ENCODE data around the gene FAM204A.

The FAM204A gene

DNA sequence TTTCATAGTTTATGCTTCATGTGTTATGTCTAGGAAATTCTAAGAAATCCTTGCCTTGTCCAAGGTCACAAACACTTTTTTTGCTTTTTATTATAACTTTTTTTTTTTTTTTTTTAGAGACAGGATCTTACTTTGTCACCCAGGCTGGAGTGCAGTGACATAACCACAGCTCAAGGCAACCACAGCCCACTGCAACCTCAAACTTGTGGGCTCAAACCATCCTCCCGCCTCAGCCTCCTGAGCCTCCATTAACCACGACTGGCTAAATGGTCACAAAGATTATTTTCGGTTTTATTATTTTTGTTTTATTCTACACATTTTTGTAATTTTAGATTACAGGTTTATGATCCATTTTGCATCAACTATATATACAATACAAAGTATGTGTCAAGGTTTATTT is 7.1 kb upstream of the FAM204A start:
- no peak overlapping the region for H3K4me3 ChIP-seq (ENCODE audit: low read depth, low read length)
- TF ChIP-seq, protein P1, sequence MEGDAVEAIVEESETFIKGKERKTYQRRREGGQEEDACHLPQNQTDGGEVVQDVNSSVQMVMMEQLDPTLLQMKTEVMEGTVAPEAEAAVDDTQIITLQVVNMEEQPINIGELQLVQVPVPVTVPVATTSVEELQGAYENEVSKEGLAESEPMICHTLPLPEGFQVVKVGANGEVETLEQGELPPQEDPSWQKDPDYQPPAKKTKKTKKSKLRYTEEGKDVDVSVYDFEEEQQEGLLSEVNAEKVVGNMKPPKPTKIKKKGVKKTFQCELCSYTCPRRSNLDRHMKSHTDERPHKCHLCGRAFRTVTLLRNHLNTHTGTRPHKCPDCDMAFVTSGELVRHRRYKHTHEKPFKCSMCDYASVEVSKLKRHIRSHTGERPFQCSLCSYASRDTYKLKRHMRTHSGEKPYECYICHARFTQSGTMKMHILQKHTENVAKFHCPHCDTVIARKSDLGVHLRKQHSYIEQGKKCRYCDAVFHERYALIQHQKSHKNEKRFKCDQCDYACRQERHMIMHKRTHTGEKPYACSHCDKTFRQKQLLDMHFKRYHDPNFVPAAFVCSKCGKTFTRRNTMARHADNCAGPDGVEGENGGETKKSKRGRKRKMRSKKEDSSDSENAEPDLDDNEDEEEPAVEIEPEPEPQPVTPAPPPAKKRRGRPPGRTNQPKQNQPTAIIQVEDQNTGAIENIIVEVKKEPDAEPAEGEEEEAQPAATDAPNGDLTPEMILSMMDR (IDR thresholded peaks at IDR 0.05; ENCODE audit: low read depth, low read length) = no peak
- in situ Hi-C loops (cut with HindIII; ENCODE audit: low sequenced_read_pairs) = no loop called here
- DNase-seq (ENCODE audit: low read depth, low spot score) = no peak

DNA sequence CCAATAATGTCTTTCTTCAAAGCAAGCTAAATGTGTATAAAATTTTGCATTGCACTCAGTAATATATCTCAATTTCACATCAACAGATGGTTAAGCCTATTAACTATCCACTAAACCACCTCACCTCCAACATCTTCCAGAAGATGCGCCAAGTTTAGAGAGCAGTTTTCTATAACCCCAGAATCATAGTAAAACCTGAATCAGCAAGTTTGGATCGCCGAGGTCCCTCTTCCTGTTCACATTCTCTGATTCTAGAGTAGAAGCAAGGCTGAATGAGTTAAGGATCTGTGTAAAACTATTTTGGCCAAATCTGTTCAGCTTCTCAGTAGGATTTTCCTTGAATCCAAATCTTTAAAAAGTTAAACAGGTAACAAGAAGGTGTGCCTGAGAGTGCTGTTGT is 1.4 kb upstream of the FAM204A start:
- TF ChIP-seq, protein P1 (IDR thresholded peaks at IDR 0.05; ENCODE audit: low read depth, low read length) = no peak
- H3K4me3 ChIP-seq (ENCODE audit: low read depth, low read length) = no peak overlapping the region
- no peak for DNase-seq (ENCODE audit: low read depth, low spot score)
- in situ Hi-C loops (cut with HindIII; ENCODE audit: low sequenced_read_pairs) = no loop called here

DNA sequence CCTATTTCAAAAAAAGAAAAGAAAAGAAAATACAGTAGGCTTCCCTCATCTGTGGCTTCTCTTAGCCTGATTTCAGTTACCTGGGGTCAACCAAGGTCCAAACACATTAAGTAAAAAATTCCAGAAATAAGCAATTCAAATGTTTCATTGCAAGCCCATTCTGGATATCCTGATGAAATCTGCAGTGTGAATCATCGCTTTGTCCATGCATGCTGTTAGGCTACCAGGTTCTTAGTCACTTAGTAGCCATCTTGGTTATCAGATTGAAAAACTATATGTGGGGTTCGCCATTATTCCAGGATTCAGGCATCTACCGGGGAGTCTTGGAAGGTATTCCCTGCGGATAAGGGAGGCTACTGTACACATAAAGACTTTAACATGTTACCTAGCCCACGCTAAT is 991 bp upstream of the FAM204A start:
- in situ Hi-C loops (cut with HindIII; ENCODE audit: low sequenced_read_pairs) = no loop called here
- H3K4me3 ChIP-seq (ENCODE audit: low read depth, low read length) = no peak overlapping the region
- TF ChIP-seq, protein P1 (IDR thresholded peaks at IDR 0.05; ENCODE audit: low read depth, low read length) = no peak
- DNase-seq (ENCODE audit: low read depth, low spot score) = peak; percentile 1

DNA sequence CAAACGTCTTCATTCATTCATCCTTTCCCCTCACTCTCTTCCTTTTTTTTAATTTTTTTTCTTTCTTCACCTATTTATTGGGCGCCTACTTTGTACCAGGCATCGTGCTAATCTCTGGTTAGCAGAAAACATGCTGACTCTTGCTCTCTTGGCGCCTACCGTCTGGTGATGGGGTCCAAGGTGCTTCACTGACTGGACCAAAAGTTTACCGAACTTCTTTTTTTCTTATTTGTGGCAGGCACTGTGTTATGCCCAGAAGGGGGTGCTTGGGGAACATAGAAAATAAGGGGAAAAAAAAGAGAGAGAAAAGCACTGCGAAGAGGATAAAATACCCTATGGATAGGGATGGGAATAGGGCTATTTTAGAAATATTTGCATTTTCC is 505 bp upstream of the FAM204A start:
- in situ Hi-C loops (cut with HindIII; ENCODE audit: low sequenced_read_pairs) = no loop called here
- peak overlapping the region; percentile 72 for H3K4me3 ChIP-seq (ENCODE audit: low read depth, low read length)
- TF ChIP-seq, protein P1 (IDR thresholded peaks at IDR 0.05; ENCODE audit: low read depth, low read length) = no peak
- DNase-seq (ENCODE audit: low read depth, low spot score) = no peak

DNA sequence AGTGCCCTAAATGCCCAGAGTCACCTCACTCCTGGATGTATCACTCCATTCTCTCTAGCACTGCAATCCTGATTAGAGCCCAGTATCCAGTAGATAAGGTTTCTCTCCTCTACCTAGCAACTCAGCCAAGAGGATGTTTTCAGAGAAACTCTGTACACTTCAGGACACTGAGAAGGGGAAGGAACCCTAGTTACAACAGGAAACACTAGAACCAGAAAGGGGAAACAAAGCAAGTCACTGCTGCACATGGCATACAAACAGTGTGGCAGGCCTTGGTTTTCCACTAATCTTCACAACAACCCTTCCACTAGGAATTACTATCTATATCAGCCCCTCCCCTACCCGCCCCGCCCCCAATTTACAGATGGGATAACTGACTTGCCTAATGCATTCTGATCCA is 1.6 kb downstream of the FAM204A start:
- H3K4me3 ChIP-seq (ENCODE audit: low read depth, low read length) = no peak overlapping the region
- in situ Hi-C loops (cut with HindIII; ENCODE audit: low sequenced_read_pairs) = no loop called here

DNA sequence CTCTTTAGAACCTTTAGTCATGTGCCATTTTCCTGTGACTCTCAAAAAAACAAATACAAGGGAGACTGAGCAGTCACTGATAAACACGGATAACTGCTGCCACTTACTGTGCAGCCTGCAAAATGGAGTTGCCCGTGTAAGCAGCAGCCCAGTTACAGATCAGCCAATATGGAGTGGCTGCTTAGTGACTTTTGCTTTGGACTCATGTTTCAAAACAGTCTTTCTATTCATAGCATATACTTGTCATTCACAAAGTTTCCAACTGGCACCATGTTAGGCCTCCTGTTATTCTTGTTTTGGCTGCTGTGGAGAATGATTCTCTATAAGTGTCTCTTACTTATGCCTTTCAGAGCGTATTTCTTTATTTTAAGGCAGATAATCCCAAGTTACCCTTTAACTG is 3.0 kb downstream of the FAM204A start:
- TF ChIP-seq, protein P1 (IDR thresholded peaks at IDR 0.05; ENCODE audit: low read depth, low read length) = no peak
- in situ Hi-C loops (cut with HindIII; ENCODE audit: low sequenced_read_pairs) = no loop called here
- H3K4me3 ChIP-seq (ENCODE audit: low read depth, low read length) = no peak overlapping the region
- DNase-seq (ENCODE audit: low read depth, low spot score) = no peak

More for the DNA sequence above, 1.6 kb downstream of the FAM204A start:
- TF ChIP-seq, protein P1 (IDR thresholded peaks at IDR 0.05; ENCODE audit: low read depth, low read length) = no peak
- no peak for DNase-seq (ENCODE audit: low read depth, low spot score)

DNA sequence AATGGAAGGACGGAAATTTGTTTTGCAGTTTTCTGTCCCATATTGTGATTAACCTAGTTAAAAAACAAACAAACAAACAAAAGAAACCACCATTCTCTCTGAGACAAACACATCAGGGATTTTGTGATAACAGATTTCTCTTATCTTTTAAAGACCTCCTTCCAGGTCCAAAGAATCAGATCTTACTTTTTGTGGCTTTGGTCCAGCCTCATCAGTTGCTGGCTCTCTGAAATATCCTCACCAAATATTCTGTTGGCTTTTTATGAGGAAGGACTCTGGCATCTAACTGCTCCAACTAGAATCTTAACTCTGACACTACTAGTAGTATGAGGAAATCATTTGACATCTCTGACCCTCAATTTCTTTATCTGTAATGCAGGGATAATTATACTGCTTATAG is 4.8 kb downstream of the FAM204A start:
- no peak overlapping the region for H3K4me3 ChIP-seq (ENCODE audit: low read depth, low read length)
- in situ Hi-C loops (cut with HindIII; ENCODE audit: low sequenced_read_pairs) = no loop called here
- no peak for DNase-seq (ENCODE audit: low read depth, low spot score)
- TF ChIP-seq, protein P1 (IDR thresholded peaks at IDR 0.05; ENCODE audit: low read depth, low read length) = no peak

Data from astrocyte of the spinal cord (primary cell).